Islet of Langerhans (tissue), 1 donor: Measurements from ENCODE around the gene PTGES.
"Not testable (repeated sequence)": the region's sequence is repeated elsewhere in the genome, so short reads cannot be mapped to it uniquely, and the experiment has no call there.

Experiments
- FAIRE-seq: peaks from one replicate; lab custom pipeline; 2011; peaks lifted over from hg19 to GRCh38; lab: Jason Lieb, UNC

PTGES gene

GRCh38 chr9:129752900-129753729 lies at the start of gene PTGES:
TSS of gene PTGES (minus strand) at chr9:129753042. CDS start at chr9:129753012, 30 bp downstream.
- no peak for FAIRE-seq

DNA sequence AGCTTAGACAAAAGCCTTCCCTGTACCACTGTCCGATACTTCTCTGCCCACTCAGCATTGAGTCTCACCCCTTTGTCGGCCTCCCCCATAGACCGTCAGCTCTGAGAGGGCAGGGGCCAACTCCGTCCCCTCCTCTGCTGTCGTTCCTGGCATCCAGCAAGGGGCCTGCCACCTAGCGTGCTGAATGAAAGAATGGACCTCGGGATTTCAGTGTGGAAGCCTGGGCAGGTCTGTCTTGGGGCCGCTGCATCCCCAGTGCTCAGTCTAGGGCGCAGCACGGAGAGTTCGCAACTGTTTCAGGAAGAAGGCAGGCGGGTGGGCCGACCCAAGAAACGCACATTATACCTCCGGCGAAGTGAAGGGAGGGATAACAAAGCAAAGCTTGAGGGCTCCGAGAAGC lies 48.7 kb upstream of the PTGES start:
- FAIRE-seq = no peak

DNA sequence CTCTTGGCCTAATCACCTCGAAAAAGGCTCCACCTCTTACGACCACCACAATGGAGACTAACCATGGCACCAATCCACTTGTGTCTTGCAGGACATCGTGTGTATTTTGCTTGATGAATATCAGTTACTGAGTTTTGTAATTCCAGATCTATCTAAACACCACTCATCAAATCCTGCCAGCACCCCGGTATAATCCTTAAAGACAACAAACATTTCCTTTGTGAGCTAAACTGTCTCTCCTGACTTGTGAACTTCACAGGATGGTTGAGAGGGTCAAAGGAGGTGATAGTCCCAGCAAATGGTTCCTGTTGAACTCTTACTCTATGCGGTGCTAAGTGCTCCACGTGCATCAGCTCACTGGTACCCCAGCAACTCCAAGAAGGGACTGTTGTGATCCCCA lies 46.1 kb upstream of the PTGES start:
- FAIRE-seq = no peak

GRCh38 chr9:129796029-129796428 lies 43.2 kb upstream of the PTGES start:
- not testable (repeated sequence) for FAIRE-seq

DNA sequence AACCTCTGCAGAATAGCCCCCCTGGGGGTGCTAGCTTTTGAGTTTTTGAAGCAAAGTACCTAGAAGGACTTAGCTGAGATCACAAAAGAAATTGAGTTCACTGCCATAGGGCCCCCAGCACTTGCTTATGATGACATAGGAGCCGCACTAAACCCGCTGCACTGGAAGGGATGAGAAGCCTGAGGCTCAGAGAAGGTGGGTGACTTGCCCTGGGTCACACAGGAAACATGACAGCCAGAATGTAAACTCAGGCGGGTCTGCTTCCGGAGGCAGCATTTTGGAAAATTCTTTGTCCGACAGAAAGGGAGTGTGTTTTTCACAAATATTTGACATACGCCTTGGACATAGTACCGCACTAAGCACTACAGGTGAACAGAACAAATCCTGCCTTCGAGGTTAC lies 41.7 kb upstream of the PTGES start:
- FAIRE-seq = no peak

- no peak for FAIRE-seq
Measured at GRCh38 chr9:129786481-129786880, 33.6 kb upstream of the PTGES start.

GRCh38 chr9:129785866-129786265 lies 33.0 kb upstream of the PTGES start:
- FAIRE-seq = no peak

DNA sequence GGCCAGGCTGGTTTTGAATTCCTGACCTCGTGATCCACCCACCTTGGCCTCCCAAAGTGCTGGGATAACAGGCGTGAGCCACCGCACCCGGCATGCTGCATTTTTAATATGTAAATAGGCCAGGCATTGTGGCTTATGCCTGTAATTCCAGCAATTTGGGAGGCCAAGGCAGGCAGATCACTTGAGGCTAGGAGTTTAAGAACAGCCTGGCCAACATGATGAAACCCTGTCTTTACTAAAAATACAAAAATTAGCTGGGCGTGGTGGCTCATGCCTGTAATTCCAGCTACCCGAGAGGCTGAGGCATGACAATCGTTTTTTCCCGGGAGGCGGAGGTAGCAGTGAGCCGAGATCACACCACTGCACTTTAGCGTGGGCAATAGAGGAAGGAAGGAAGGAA lies 32.1 kb upstream of the PTGES start:
- not testable (repeated sequence) for FAIRE-seq

GRCh38 chr9:129783516-129784361 lies 30.9 kb upstream of the PTGES start:
- FAIRE-seq = no peak

- no peak for FAIRE-seq
Measured at GRCh38 chr9:129781981-129782380, 29.1 kb upstream of the PTGES start.

- FAIRE-seq = no peak
Measured at GRCh38 chr9:129781131-129781530, 28.3 kb upstream of the PTGES start.

DNA sequence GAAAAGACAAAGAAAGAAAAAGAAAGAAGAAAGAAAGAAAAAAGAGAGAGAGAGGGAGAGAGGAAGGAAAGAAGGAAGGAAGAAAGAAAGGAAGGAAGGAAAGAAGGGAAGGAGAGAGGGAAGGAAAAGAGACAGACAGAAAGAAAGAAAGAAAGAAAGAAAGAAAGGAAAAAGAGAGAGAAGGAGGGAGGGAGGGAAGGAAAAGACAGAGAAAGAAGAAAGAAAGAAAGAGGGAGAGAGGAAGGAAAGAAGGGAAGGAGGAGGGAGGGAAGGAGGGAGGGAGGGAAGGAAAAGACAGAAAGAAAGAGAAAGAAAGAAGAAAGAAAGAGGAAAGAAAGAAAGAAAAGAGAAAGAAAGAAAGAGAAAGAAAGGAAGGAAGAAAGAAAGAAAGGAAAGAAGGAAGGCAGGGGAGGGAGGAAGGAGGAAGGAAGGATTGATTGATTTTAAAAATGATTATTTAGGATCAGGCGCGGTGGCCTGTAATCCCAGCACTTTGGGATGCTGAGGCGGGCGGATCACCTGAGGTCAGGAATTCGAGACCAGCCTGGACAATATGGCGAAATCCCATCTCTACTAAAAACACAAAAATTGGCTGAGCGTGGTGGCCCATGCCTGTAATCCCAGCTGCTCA lies 26.8 kb upstream of the PTGES start:
- no peak for FAIRE-seq

GRCh38 chr9:129778469-129778868 lies 25.6 kb upstream of the PTGES start:
- FAIRE-seq = no peak

DNA sequence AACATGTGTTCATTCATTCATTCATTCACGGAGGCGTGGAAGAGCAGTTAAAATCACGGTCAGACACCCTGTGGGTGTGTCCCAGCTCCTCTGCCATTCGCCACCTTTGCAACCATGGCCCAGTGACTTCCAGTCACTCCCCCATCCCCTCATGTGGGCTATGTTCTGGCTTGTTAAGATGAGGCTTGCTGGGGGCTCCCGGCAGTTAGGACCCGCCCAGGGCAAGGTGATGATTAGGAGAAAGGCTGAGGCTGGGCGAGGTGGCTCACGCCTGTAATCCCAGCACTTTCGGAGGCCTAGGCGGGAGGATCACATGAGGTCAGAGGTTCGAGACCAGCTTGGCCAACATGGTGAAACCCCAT lies 24.9 kb upstream of the PTGES start:
- no peak for FAIRE-seq

GRCh38 chr9:129776938-129777768 lies 24.3 kb upstream of the PTGES start:
- FAIRE-seq = no peak

DNA sequence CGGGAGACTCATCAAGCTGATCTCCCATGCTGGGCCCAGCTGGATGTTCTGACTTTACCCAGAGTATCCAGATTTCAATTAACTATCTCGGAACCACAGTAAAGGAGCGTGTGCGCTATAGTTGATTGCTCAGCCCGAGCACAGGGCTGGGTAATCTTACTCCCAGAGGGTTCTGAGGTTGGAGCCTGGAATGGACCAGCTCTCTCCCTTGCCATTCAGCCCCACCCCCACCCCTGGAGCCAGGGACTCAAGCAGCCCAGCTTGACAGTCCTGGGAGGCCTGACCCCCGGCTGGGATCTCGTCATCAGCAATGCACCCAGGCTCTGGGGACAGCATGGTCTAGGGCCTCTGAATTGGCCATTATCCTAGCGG lies 23.7 kb upstream of the PTGES start:
- no peak for FAIRE-seq

DNA sequence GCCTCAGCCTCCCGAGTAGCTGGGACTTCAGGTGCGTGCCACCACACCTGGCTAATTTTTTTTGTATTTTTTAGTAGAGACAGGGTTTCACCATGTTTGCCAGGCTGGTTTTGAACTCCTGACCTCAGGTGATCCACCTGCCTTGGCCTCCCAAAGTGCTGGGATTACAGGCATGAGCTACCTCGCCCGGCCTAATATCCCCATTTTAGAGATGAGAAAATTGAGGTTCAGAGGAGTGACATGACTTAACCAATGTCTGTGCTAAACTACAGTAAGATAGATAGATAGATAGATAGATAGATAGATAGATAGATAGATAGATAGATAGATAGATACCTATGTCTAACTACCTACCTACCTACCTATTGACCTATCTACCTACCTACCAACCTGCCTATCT lies 23.3 kb upstream of the PTGES start:
- not testable (repeated sequence) for FAIRE-seq

DNA sequence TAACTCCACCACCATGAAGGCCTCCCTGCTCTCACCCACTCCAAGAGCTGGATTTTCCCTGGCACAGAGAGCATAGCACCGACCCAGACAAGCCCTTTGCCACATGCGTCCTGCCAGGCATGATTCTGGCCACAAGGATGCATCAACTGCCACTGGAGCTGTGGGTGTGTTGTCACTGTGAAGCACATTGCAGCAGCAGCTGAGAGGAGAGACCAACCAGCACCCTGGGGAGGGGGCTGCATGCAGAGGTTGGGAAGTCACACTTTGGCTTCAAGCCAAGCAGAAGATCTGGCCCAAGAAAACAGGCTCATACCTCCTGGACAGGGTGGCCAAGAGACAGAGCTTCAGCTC lies 22.6 kb upstream of the PTGES start:
- FAIRE-seq = no peak

- FAIRE-seq = no peak
Measured at GRCh38 chr9:129774791-129775447, 22.1 kb upstream of the PTGES start.

DNA sequence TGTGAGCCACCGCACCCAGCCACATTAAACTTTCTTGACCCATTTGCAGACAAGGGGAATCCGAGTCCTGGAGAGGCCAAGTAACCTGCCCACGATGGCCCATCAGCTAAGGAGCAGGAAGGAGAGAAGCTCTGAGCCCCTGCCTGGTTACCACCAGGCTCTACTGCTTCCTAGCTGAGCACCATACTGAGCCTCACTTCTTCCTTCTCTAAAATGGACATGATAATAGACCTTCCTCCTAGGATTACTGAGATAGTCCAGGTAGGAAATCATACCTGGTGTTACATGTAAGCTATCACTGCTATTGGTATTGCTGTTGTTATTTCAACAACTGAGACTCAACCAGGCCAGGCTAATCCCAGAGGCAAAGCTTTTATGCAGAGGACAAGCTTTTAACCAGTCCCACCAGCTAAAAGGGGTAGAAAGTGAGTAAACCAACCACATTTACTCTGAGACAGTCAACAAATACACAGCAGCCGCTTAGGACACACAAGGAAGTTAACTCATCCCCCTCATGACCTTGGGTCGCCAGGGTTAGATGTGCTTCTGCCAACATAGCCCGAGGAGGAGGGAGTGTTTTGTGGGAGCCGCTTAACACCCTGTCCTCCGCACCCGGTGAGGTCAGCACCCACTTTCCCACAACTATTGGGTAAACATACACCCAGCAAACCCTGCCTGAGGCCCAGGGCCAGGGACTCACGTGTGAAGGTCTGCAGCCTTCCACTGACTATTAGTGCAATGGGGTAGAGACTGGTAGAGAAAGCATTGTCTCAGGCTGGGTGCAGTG lies 20.6 kb upstream of the PTGES start:
- FAIRE-seq = no peak

GRCh38 chr9:129770741-129771140 lies 17.9 kb upstream of the PTGES start:
- no peak for FAIRE-seq
